Measurements from ENCODE around the gene CNNM1.

Gene CNNM1

DNA sequence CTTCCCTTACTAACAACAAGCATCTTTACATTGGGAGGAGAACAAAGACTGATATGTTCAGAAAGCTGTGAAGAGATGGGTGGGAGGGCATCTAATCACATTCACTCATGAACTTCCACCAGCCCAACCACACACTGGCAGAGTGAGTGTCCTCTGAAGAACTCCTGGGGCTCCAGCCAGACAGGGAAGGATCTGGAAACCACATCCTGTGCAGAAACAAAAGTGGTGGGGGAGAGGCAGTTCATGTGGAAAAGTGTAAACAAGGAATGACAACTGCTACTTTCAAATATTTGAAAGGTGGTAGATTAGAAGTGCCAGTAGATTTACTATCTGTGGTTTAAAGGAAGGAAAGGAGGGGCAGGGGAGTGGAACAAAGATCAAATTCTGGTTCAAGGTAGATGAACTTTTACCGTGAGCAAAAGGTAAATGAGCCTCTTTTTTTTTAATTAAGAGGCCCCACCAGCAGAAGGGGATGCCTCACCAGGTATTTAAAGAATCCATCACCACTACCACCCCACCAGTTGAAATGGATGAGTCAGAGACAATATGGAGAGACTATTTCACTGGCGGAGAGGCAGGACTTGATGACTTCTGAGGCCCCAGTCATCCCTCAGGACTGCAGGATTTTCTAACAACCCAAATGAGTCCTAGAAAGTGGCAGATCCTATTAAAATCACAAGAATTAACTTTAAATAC, 66.7 kb downstream of the CNNM1 start:
- Mint-ChIP-seq H3K27ac (no peak overlapping the region), H3K4me3 (no peak overlapping the region), H3K27me3 (no peaks in the 10 kb centered on the region), H3K4me1 (peaks cover 1 to 6% of the 10 kb centered on the region in 2 donors), H3K9me3 (no peaks in the 10 kb centered on the region), H3K36me3 (peaks cover 7 to 17% of the 10 kb centered on the region in 2 donors)
- DNase-seq (no peak), ATAC-seq (replicated peaks) (no peak)

DNA sequence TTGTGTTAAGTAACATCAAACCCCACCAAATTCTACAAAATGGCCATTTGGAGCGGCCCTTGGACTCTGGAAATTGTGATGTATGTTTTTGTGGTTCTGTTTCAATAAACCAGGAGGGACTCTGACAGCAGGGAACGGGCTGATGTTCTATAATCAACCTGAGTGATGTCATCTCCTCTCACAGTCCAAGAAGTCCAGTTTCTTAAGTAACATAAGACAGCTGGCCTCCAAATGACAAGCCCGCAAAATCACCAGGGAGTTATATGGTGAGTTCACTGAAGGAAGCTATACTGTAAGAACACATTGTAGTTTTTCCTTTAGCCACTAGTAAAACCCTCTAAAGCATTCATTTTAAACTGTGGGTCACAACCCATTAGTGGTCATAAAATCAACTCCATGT, 67.3 kb downstream of the CNNM1 start:
- ATAC-seq (replicated peaks) (no peak), DNase-seq (no peak)
- H3K4me3 Mint-ChIP-seq = no peak overlapping the region
- no peak overlapping the region for H3K27ac Mint-ChIP-seq
- no peaks in the 10 kb centered on the region for H3K27me3 Mint-ChIP-seq
- H3K36me3 Mint-ChIP-seq = peaks cover 10 to 21% of the 10 kb centered on the region in 2 donors
- no peaks in the 10 kb centered on the region for H3K9me3 Mint-ChIP-seq
- peaks cover 1 to 6% of the 10 kb centered on the region in 2 donors for H3K4me1 Mint-ChIP-seq

- no peak overlapping the region for H3K27ac Mint-ChIP-seq
- peaks cover 28 to 39% of the 10 kb centered on the region in 2 donors for H3K36me3 Mint-ChIP-seq
- peaks cover 11 to 12% of the 10 kb centered on the region in 2 donors for H3K4me1 Mint-ChIP-seq
- no peak overlapping the region for H3K4me3 Mint-ChIP-seq
- ATAC-seq (replicated peaks) (no peak), DNase-seq (no peak)
- no peaks in the 10 kb centered on the region for H3K9me3 Mint-ChIP-seq
- H3K27me3 Mint-ChIP-seq = no peaks in the 10 kb centered on the region
Observed at GRCh38 chr10:99399664-99400063, 70.5 kb downstream of the CNNM1 start.

GRCh38 chr10:99403674-99404073, 74.5 kb downstream of the CNNM1 start:
- DNase-seq (no peak), ATAC-seq (replicated peaks) (peak; percentile 53 to 64)
- H3K9me3 Mint-ChIP-seq = no peaks in the 10 kb centered on the region
- no peaks in the 10 kb centered on the region for H3K27me3 Mint-ChIP-seq
- no peak overlapping the region for H3K4me3 Mint-ChIP-seq
- H3K27ac Mint-ChIP-seq = no peak overlapping the region
- H3K36me3 Mint-ChIP-seq = peaks cover 35 to 47% of the 10 kb centered on the region in 2 donors
- peaks cover 12 to 15% of the 10 kb centered on the region in 2 donors for H3K4me1 Mint-ChIP-seq

GRCh38 chr10:99406149-99406548, 77.0 kb downstream of the CNNM1 start:
- H3K4me3 Mint-ChIP-seq = no peak overlapping the region
- H3K27ac Mint-ChIP-seq = no peak overlapping the region
- H3K36me3 Mint-ChIP-seq = peaks cover 40 to 56% of the 10 kb centered on the region in 2 donors
- ATAC-seq (replicated peaks) = no peak
- peaks cover 12 to 15% of the 10 kb centered on the region in 2 donors for H3K4me1 Mint-ChIP-seq
- H3K27me3 Mint-ChIP-seq = no peaks in the 10 kb centered on the region
- H3K9me3 Mint-ChIP-seq = no peaks in the 10 kb centered on the region
- DNase-seq = no peak

- Mint-ChIP-seq H3K4me1 (peaks cover 3 to 7% of the 10 kb centered on the region in 2 donors), H3K4me3 (no peak overlapping the region), H3K27me3 (no peaks in the 10 kb centered on the region), H3K27ac (no peak overlapping the region), H3K36me3 (peaks cover 32 to 59% of the 10 kb centered on the region in 2 donors), H3K9me3 (no peaks in the 10 kb centered on the region)
- no peak for DNase-seq
- ATAC-seq (replicated peaks) = no peak
Observed at GRCh38 chr10:99410146-99410545, 81.0 kb downstream of the CNNM1 start.

GRCh38 chr10:99410876-99411275, 81.7 kb downstream of the CNNM1 start:
- DNase-seq = no peak
- ATAC-seq (replicated peaks) = no peak
- peaks cover 31 to 60% of the 10 kb centered on the region in 2 donors for H3K36me3 Mint-ChIP-seq
- H3K27me3 Mint-ChIP-seq = no peaks in the 10 kb centered on the region
- no peak overlapping the region for H3K4me3 Mint-ChIP-seq
- H3K27ac Mint-ChIP-seq = no peak overlapping the region
- H3K9me3 Mint-ChIP-seq = no peaks in the 10 kb centered on the region
- peaks cover 4 to 12% of the 10 kb centered on the region in 2 donors for H3K4me1 Mint-ChIP-seq

GRCh38 chr10:99411546-99411945, 82.4 kb downstream of the CNNM1 start:
- H3K27ac Mint-ChIP-seq = no peak overlapping the region
- H3K9me3 Mint-ChIP-seq = peaks cover 0 to 3% of the 10 kb centered on the region in 2 donors
- no peak for DNase-seq
- H3K27me3 Mint-ChIP-seq = no peaks in the 10 kb centered on the region
- peaks cover 10 to 19% of the 10 kb centered on the region in 2 donors for H3K4me1 Mint-ChIP-seq
- peaks cover 34 to 62% of the 10 kb centered on the region in 2 donors for H3K36me3 Mint-ChIP-seq
- no peak for ATAC-seq (replicated peaks)
- H3K4me3 Mint-ChIP-seq = no peak overlapping the region

DNA sequence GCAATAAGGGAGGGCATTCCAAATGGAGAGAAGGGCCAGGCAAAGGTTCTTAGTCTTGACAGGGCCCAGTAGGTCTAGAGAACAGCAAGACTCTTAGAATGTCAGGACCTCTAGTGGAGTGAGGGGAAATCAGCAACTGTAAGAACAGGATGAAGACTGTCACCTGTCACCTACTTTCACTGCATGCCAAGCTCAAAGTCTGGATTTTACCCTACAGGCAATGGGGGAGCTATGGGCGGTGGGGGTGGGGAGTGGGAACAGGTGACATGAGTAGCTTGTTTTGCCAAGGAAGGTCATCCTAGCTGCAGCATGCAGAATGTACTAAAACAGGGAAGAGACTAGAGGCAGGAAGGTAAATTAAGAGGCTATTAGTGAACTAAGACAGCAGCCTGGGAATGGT, 82.9 kb downstream of the CNNM1 start:
- Mint-ChIP-seq H3K27me3 (no peaks in the 10 kb centered on the region), H3K9me3 (peaks cover 0 to 3% of the 10 kb centered on the region in 2 donors), H3K36me3 (peaks cover 32 to 57% of the 10 kb centered on the region in 2 donors), H3K4me1 (peaks cover 11 to 19% of the 10 kb centered on the region in 2 donors), H3K4me3 (no peak overlapping the region), H3K27ac (no peak overlapping the region)
- ATAC-seq (replicated peaks) (no peak), DNase-seq (no peak)

DNA sequence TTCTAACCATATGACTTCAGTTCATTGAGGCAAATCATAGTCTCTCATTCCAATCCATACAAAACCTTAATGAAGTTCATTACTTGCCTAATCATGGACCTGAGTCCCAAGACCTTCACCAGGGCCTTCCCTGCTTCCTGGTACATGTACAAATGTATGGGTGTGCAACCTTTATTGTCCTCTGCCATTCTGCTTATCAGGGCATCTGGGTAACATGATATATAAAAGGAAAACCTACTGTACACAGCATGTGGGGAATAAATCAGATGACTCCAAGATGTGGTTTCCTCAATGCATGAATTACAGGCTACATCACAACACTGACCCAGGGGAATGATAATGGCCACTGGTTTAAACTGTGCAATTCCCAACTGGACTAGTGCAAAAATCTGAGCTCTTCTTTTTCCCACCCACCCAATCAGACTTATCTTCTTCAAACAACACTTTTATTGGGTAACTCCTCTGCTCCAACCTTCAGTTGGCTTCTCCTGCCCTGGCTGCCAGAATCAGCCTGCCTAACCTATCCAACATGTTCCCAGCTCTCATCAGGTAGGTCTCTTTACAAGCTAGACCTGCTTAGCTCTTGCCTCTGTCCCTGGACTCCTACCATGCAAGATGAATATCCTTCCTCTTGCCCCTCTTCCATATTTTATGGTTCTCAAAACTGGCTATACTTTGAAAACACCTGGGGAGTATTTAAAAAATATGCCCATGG, 89.9 kb downstream of the CNNM1 start:
- H3K27me3 Mint-ChIP-seq = no peaks in the 10 kb centered on the region
- no peak overlapping the region for H3K4me3 Mint-ChIP-seq
- peaks cover 0 to 3% of the 10 kb centered on the region in 2 donors for H3K9me3 Mint-ChIP-seq
- H3K4me1 Mint-ChIP-seq = peaks cover 7 to 18% of the 10 kb centered on the region in 2 donors
- H3K27ac Mint-ChIP-seq = no peak overlapping the region
- H3K36me3 Mint-ChIP-seq = peaks cover 45 to 64% of the 10 kb centered on the region in 2 donors
- ATAC-seq (replicated peaks) = no peak
- DNase-seq = no peak

- Mint-ChIP-seq H3K4me3 (no peak overlapping the region), H3K27ac (no peak overlapping the region), H3K9me3 (peaks cover 0 to 3% of the 10 kb centered on the region in 2 donors), H3K27me3 (no peaks in the 10 kb centered on the region), H3K4me1 (peaks cover 7 to 12% of the 10 kb centered on the region in 2 donors), H3K36me3 (peaks cover 41 to 60% of the 10 kb centered on the region in 2 donors)
- DNase-seq (no peak), ATAC-seq (replicated peaks) (no peak)
Observed at GRCh38 chr10:99419688-99420087, 90.5 kb downstream of the CNNM1 start.

DNA sequence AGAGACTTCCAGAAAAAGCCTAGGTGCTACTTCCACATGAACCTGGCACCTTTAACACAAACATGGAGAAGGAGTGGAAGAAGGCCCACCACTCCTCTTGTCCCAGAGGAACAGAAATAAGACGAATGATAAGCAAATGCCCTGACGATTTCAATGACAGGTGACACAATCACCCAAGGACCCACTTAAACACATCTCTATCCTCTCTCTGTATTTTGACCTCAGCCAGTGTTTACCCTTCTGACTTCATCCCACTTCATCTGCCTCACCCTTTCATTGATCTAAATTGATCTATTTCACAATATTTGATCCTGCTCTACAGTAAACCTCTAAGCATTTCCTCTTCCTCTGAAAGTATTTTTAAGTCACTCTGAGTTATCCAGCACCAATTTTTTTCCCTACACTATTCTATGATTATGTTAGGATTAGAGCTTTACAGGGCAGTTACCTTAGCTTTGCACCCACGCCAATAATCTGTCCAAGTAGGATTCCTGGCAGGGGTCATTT, 92.1 kb downstream of the CNNM1 start:
- H3K27me3 Mint-ChIP-seq = no peaks in the 10 kb centered on the region
- peaks cover 2 to 3% of the 10 kb centered on the region in 2 donors for H3K4me1 Mint-ChIP-seq
- no peak overlapping the region for H3K4me3 Mint-ChIP-seq
- ATAC-seq (replicated peaks) (no peak), DNase-seq (no peak)
- no peak overlapping the region for H3K27ac Mint-ChIP-seq
- no peaks in the 10 kb centered on the region for H3K9me3 Mint-ChIP-seq
- H3K36me3 Mint-ChIP-seq = peaks cover 41 to 58% of the 10 kb centered on the region in 2 donors

- no peak overlapping the region for H3K27ac Mint-ChIP-seq
- no peak overlapping the region for H3K4me3 Mint-ChIP-seq
- no peaks in the 10 kb centered on the region for H3K27me3 Mint-ChIP-seq
- H3K9me3 Mint-ChIP-seq = no peaks in the 10 kb centered on the region
- H3K4me1 Mint-ChIP-seq = no peaks in the 10 kb centered on the region
- DNase-seq = no peak
- peaks cover 36 to 53% of the 10 kb centered on the region in 2 donors for H3K36me3 Mint-ChIP-seq
- no peak for ATAC-seq (replicated peaks)
Observed at GRCh38 chr10:99422529-99423096, 93.5 kb downstream of the CNNM1 start.

GRCh38 chr10:99424656-99425055, 95.5 kb downstream of the CNNM1 start:
- H3K27ac Mint-ChIP-seq = no peak overlapping the region
- H3K4me1 Mint-ChIP-seq = peaks cover 4 to 11% of the 10 kb centered on the region in 2 donors
- no peak for ATAC-seq (replicated peaks)
- H3K36me3 Mint-ChIP-seq = peaks cover 26 to 39% of the 10 kb centered on the region in 2 donors
- H3K9me3 Mint-ChIP-seq = no peaks in the 10 kb centered on the region
- no peak for DNase-seq
- no peaks in the 10 kb centered on the region for H3K27me3 Mint-ChIP-seq
- no peak overlapping the region for H3K4me3 Mint-ChIP-seq
